Sciatic nerve (tissue), 2 donors: ENCODE results near the gene RPAP3. TPM values are rescaled to one million over a fixed set of nuclear protein-coding genes. Genes with fewer than 3 reads are reported as not detected.

Source experiments
- ATAC-seq: fragments of 200-7000 bp; cut with Tn5 transposase; one replicate; pipeline ENCODE4 v1.9.1; 2020; ENCODE audit warnings: mild to moderate bottlenecking, moderate library complexity
- DNase-seq: peaks from one replicate; pipeline ENCODE4 v3.0.0-alpha.2; 2020; ENCODE audit warnings: low spot score
- intact Hi-C: fragments of 100-400 bp; cut with DNase I; formaldehyde crosslinking; loops from one replicate; pipeline ENCODE4 v1.14.2; 2022
- total RNA-seq: library from RNA; stranded (reverse); fragmentation: NEBNext Ultra II Directional; extraction: Animal tissue kit (Norgen Biotek cat#: 25700); gene quantifications from one replicate; pipeline ENCODE4 v1.2.1, GENCODE V29; 2021
- donor health status: DM: no; HTN: no; CAD: no.
- donor health status: DM: no; HTN: no; CAD: no.

RPAP3 gene
- 25.8 TPM for total RNA-seq

DNA sequence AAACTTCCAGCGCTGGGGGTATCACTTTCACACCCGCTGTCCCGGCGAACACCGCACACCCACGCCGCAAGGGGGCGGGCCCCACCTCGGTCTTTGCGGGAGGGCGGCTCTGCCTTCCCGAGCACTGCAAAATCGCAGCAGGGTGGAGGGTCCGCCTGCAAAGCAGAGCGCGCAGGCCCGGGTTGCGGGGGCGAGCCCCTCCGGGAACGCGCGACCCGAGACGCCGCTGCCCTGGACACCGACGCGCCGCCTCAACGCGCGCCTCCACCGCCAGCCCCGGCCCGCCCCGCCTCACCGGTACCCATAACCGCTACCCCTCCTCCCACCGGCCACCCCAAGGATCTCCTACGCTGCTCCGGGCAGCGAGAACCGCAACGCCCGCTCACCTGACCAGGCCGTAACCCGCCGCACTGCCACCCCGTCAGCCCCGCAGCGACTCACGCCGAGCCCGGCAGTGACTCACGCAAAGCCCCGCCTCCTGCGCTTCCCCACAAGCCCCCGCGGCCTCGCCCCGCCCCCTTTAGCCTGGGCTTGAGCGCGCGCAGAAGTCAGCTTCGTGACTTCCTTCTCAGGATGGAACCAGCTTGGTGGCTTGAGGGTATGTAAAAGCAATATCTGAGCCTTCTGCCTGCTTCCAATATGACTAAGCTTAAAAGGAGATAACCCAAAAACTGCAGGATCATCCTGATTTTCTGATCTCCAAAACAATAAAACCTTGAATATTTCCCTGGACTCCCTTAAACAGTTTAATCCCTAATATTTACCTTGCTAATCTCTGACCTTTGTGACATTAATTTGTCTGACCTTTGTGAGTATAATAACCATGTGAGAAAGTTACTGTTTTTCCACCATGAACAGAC, at the start of gene RPAP3:
RPAP3 (minus strand) TSS at position 465 of the 860 bp plus-strand sequence. CDS start 3,190 bp downstream, outside the sequence.
- intact Hi-C loops = no loop called here
- DNase-seq = peak; percentile 99
- ATAC-seq = peak; percentile 99

- DNase-seq (no peak), ATAC-seq (no peak)
- intact Hi-C loops = no loop called here
Observed at GRCh38 chr12:47754881-47755280, 49.1 kb upstream of the RPAP3 start.

GRCh38 chr12:47754126-47754525, 48.3 kb upstream of the RPAP3 start:
- intact Hi-C loops = no loop called here
- ATAC-seq = no peak
- no peak for DNase-seq

- ATAC-seq (peak; percentile 70), DNase-seq (no peak)
- intact Hi-C loops = no loop called here
Observed at GRCh38 chr12:47753021-47754001, 47.5 kb upstream of the RPAP3 start.

GRCh38 chr12:47752552-47752951, 46.7 kb upstream of the RPAP3 start:
- DNase-seq = no peak
- no peak for ATAC-seq
- intact Hi-C loops = no loop called here

- DNase-seq = no peak
- no peak for ATAC-seq
- intact Hi-C loops = no loop called here
Observed at GRCh38 chr12:47752121-47752520, 46.3 kb upstream of the RPAP3 start.

- DNase-seq = no peak
- intact Hi-C loops = no loop called here
- no peak for ATAC-seq
Observed at GRCh38 chr12:47751561-47751960, 45.7 kb upstream of the RPAP3 start.

- ATAC-seq = no peak
- intact Hi-C loops = no loop called here
- no peak for DNase-seq
Observed at GRCh38 chr12:47750916-47751470, 45.2 kb upstream of the RPAP3 start.

DNA sequence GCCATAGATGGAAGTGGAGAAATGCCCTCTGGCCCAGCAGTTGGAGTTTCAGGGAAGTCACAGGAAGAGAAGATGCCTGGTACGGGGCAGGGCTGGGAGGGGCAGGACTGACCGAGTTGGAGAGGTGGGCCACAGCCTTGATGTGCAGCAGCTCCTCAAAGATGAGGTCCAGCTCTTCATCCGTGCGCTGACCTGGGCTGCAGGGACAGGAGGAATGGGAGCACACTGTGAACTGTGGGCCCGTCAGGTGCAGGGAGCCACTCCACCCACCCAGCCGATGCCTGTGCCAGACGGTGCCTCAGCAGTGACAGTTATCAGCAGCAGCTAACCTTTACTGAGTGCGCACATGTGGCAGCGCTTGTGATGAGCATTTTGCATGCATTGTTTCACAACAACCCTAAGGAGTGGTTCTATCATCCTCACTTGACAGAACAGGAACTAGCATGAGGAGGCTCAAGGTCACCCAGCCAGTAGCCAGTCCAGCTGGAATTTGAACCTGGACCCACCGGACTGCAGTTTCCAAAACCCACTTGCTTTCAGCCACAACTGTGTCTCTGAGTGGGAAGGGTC, 44.5 kb upstream of the RPAP3 start:
- no peak for DNase-seq
- intact Hi-C loops = no loop called here
- ATAC-seq = no peak

- intact Hi-C loops = no loop called here
Observed at GRCh38 chr12:47748899-47749298, 43.1 kb upstream of the RPAP3 start.

GRCh38 chr12:47748507-47748828, 42.6 kb upstream of the RPAP3 start:
- ATAC-seq = no peak
- DNase-seq = no peak
- intact Hi-C loops = no loop called here

More at GRCh38 chr12:47748899-47749298, 43.1 kb upstream of the RPAP3 start:
- no peak for DNase-seq
- ATAC-seq = no peak

- intact Hi-C loops = no loop called here
- DNase-seq (peak; percentile 52), ATAC-seq (no peak)
Observed at GRCh38 chr12:47747596-47748506, 42.0 kb upstream of the RPAP3 start.

- intact Hi-C loops = no loop called here
- ATAC-seq (no peak), DNase-seq (no peak)
Observed at GRCh38 chr12:47747126-47747525, 41.3 kb upstream of the RPAP3 start.

- ATAC-seq (no peak), DNase-seq (no peak)
- intact Hi-C loops = no loop called here
Observed at GRCh38 chr12:47746523-47746922, 40.7 kb upstream of the RPAP3 start.

DNA sequence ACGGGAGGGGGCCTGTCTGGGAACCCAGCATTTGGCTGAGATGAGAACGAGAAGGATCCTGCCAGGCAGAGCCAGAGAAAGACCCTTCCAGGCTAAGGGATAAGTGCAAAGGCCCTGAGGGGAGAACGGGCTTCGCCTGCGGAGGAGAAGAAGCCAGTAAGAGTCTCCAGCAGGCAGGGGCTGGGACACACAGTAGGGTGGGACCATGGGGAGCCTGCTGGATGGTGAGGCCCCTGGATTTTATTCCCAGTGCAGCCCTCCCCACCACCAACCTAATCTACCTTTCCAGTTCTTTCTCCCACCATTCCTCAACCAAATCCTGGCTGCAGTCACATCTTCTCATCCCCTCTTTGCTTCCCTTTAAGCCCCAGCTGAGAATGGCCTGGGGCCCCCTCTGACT, 40.2 kb upstream of the RPAP3 start:
- intact Hi-C loops = no loop called here
- DNase-seq = no peak
- no peak for ATAC-seq

DNA sequence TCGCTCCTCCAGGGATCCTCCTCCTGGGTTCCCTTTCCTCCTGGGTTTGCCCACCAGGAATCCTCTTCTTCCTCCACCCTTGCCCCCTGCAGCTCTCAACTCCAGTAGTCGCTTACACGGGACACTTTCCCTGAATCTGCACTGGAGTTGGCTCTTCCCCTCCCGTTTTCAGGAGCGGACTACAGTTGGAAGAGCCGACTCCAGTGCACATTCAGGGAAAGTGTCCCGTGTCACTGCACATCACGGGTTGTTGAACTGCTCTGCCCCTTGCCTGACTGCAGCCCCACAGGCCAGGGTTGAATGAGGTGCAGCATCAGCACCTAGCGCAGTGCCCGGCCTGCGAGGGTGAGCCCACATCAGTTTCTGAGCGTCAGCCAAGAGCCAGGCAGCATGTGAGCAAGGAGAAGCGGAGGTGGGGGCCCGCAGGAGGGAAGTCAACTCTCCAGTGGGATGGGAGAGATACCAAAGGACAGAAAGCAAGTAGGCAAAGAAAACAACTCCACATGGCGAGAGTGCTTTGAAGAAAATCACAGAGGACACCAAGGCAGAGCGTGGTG, 39.7 kb upstream of the RPAP3 start:
- ATAC-seq = no peak
- DNase-seq = no peak
- intact Hi-C loops = no loop called here

- ATAC-seq = no peak
- intact Hi-C loops = no loop called here
- DNase-seq = no peak
Observed at GRCh38 chr12:47744778-47745436, 39.1 kb upstream of the RPAP3 start.
